Measurements from ENCODE around the gene LRMDA.
A peak's percentile ranks its signal among the peaks of the same experiment; 100 is the strongest.
"Not testable (repeated sequence)": the region's sequence is repeated elsewhere in the genome, so short reads cannot be mapped to it uniquely, and the experiment has no call there.

The LRMDA gene

GRCh38 chr10:76497666-76498065 lies 1066.2 kb downstream of the LRMDA start:
- no peak for DNase-seq (ENCODE audit: low read depth)

- no peak for DNase-seq (ENCODE audit: low read depth)
These were observed 1073.4 kb downstream of the LRMDA start for GRCh38 chr10:76504823-76505222.

GRCh38 chr10:76509446-76509845 lies 1078.0 kb downstream of the LRMDA start:
- no peak for DNase-seq (ENCODE audit: low read depth)

- no peak for DNase-seq (ENCODE audit: low read depth)
These were observed 1082.9 kb downstream of the LRMDA start for GRCh38 chr10:76514321-76514720.

GRCh38 chr10:76514869-76515268 lies 1083.4 kb downstream of the LRMDA start:
- no peak for DNase-seq (ENCODE audit: low read depth)

GRCh38 chr10:76522547-76522946 lies 1091.1 kb downstream of the LRMDA start:
- DNase-seq (ENCODE audit: low read depth) = no peak

- no peak for DNase-seq (ENCODE audit: low read depth)
These were observed 1091.8 kb downstream of the LRMDA start for GRCh38 chr10:76523246-76523645.

- DNase-seq (ENCODE audit: low read depth) = no peak
These were observed 1092.4 kb downstream of the LRMDA start for GRCh38 chr10:76523791-76524351.

GRCh38 chr10:76526833-76527232 lies 1095.4 kb downstream of the LRMDA start:
- not testable (repeated sequence) for DNase-seq (ENCODE audit: low read depth)

GRCh38 chr10:76540331-76540730 lies 1108.9 kb downstream of the LRMDA start:
- no peak for DNase-seq (ENCODE audit: low read depth)

GRCh38 chr10:76540786-76541185 lies 1109.4 kb downstream of the LRMDA start:
- DNase-seq (ENCODE audit: low read depth) = no peak

GRCh38 chr10:76541852-76542251 lies 1110.4 kb downstream of the LRMDA start:
- no peak for DNase-seq (ENCODE audit: low read depth)

GRCh38 chr10:76542307-76542930 lies 1111.0 kb downstream of the LRMDA start:
- no peak for DNase-seq (ENCODE audit: low read depth)

- DNase-seq (ENCODE audit: low read depth) = no peak
These were observed 1112.2 kb downstream of the LRMDA start for GRCh38 chr10:76543655-76544054.

- DNase-seq (ENCODE audit: low read depth) = no peak
These were observed 1113.4 kb downstream of the LRMDA start for GRCh38 chr10:76544789-76545188.

- DNase-seq (ENCODE audit: low read depth) = no peak
These were observed 1115.0 kb downstream of the LRMDA start for GRCh38 chr10:76546411-76546810.

GRCh38 chr10:76547352-76547972 lies 1116.0 kb downstream of the LRMDA start:
- peak; percentile 6 for DNase-seq (ENCODE audit: low read depth)

GRCh38 chr10:76548716-76549115 lies 1117.3 kb downstream of the LRMDA start:
- DNase-seq (ENCODE audit: low read depth) = no peak

- DNase-seq (ENCODE audit: low read depth) = no peak
These were observed 1117.7 kb downstream of the LRMDA start for GRCh38 chr10:76549171-76549570.

GRCh38 chr10:76550806-76551205 lies 1119.4 kb downstream of the LRMDA start:
- no peak for DNase-seq (ENCODE audit: low read depth)

- no peak for DNase-seq (ENCODE audit: low read depth)
These were observed 1120.9 kb downstream of the LRMDA start for GRCh38 chr10:76552091-76552873.

GRCh38 chr10:76553263-76554032 lies 1122.0 kb downstream of the LRMDA start:
- DNase-seq (ENCODE audit: low read depth) = no peak

Data from T follicular helper cell (primary cell).